Measurements from ENCODE around the gene LAMP5.

DNA sequence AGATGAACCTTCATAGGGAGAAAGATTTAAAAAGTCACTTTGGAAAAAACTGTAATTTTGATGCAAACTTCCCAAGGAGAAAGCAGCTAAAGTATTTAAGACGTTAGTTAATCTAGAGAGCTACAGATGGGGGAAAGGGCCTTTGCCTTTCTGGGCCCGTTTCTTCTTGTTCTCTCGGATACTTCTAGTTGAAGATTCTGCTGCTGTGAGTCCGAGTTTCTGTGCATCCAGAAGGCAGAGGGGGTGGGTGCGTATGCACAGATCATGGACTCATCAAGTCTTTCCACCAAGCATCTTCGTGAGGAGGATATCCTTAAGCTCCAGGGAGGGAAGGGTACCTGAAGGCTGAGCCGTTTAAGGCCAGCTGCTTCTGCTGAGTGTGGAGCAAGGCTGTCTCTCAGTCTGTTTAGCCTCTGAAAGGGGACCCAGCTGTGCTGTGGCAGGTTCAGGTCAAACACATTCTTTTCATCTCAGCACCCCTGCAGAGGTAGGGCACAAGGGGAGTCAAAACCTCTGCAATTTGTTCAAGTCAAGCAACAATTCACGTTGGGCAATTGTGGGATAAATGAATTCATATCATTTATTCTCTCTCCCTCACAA is 4.3 kb downstream of the LAMP5 start:
- no peak for TF ChIP-seq ZFX (IDR thresholded peaks at IDR 0.05; ENCODE audit: borderline replicate concordance)
- TF ChIP-seq, protein P1, sequence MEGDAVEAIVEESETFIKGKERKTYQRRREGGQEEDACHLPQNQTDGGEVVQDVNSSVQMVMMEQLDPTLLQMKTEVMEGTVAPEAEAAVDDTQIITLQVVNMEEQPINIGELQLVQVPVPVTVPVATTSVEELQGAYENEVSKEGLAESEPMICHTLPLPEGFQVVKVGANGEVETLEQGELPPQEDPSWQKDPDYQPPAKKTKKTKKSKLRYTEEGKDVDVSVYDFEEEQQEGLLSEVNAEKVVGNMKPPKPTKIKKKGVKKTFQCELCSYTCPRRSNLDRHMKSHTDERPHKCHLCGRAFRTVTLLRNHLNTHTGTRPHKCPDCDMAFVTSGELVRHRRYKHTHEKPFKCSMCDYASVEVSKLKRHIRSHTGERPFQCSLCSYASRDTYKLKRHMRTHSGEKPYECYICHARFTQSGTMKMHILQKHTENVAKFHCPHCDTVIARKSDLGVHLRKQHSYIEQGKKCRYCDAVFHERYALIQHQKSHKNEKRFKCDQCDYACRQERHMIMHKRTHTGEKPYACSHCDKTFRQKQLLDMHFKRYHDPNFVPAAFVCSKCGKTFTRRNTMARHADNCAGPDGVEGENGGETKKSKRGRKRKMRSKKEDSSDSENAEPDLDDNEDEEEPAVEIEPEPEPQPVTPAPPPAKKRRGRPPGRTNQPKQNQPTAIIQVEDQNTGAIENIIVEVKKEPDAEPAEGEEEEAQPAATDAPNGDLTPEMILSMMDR (IDR thresholded peaks at IDR 0.05): no peak

Data from 22Rv1 (cell line).